HG02571 (cell line): Measurements from ENCODE around the gene TBC1D32.
"Not testable (repeated sequence)": the region's sequence is repeated elsewhere in the genome, so short reads cannot be mapped to it uniquely, and the experiment has no call there.

Source experiments
- ATAC-seq: cut with Tn5 transposase; IDR thresholded peaks from one replicate; pipeline ENCODE4 v1.9.1; 2021; ENCODE audit warnings: mild to moderate bottlenecking, moderate library complexity; ENCODE audit not compliant: unreplicated experiment

The TBC1D32 gene

DNA sequence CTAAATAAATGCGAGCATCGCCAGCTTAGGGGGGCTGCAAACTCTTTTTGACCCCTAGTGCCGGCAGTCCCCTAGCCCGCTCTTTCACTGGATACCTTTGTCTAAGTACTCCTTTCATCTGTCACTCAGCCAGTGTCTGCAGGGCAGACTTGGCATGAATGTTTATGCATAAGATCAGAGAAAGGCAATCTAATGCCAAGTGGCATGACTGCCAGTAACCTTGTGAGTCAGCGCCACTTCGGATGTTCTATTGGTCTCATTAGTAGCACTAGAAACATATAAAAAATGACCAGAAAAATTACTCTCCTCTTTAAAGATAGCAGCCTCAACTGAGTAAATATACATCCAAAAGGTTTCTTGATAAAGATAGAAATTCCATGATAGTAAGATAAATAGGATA lies 192.2 kb downstream of the TBC1D32 start:
- ATAC-seq, result no peak

DNA sequence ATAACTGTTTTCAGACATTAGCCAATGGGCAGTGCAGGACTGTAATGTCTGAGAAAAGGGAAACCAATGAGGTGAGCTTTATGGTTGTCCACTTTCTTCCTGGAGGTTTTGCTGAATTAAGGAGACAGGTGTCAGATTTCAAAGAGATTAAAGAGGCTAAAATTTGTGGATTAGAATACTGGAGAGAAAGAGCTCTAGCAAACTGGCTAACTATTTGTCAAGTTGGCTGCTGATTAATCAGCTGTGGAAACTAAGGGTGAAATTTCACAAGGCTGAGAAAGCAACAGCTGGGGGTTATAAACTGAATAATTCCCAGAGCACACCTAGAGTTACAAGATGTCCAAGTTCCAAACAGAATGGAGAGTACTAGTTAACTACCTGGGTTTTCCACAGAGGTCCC lies 198.9 kb downstream of the TBC1D32 start:
- no peak for ATAC-seq

DNA sequence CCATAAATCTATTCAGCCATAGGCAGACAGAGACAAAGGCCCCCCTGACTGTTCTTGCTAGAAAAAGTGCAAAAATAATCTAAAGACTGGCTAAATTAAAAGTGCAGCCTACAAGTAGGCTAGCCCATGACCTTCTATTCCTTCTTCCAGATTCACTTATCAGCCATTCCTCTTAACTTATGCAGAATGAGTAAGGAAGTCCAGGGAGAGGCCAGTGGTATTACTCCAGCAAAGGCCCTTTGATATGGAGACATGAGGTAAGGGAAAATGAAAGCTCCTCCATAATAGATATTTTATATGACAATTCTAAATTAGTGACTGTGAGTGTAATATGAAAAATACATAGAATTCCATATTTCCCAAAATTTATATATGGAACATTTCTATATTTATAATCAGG lies 199.4 kb downstream of the TBC1D32 start:
- no peak for ATAC-seq

DNA sequence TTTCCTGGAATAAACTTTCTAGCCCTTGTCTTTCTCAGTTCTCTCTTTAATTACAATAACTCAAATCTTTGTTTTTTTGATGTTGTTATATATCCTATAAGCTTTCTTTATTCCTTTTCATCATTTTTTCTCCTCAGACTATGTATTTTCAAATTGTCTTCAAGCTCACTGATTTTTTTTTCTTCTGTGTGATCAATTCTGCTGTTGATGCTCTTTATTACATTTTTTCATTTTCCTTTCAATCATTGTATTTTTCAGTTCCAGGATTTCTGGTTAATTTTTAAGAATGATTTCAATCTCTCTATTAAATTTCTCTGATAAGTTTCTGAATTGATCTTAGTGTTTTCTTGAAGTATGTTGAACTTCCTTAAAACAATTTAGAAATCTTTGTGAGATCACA lies 209.7 kb downstream of the TBC1D32 start:
- no peak for ATAC-seq

DNA sequence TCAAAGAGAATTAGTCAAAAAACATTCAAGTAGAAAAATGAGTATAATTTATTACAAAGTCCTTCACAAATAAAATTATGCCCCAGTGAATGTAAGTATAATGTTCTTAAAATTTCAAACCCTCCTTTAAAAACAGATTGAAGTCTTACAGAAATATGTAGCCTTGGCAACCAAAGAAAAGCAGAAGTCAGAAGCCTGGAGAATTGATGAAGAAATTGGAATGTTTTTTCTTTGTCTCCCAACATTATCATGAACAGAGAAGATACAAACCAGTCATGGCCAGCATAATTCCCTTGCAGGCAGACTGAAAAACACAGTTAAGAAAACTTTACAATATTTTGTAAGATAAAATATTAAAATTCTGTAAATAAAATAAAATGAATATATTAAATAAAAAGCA lies 221.9 kb downstream of the TBC1D32 start:
- ATAC-seq, result no peak

DNA sequence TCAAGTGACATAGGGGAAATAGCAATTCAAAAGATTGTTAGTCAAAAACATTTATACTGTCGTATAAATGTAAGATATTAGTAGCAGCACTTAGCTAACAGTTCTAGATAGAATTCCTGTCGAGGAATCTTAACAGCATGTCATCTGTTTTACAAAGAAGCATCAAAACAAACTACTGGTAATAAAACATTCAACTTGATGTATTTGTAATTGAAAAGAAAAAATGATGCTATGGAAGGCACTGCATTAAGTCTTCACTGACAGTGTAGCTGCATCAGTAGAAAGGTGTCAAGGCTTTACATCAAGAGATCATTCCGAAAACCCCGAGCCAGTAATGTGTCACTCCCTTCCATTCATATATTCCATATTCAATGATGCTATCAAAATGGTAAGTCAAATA lies 223.5 kb downstream of the TBC1D32 start:
- no peak for ATAC-seq

DNA sequence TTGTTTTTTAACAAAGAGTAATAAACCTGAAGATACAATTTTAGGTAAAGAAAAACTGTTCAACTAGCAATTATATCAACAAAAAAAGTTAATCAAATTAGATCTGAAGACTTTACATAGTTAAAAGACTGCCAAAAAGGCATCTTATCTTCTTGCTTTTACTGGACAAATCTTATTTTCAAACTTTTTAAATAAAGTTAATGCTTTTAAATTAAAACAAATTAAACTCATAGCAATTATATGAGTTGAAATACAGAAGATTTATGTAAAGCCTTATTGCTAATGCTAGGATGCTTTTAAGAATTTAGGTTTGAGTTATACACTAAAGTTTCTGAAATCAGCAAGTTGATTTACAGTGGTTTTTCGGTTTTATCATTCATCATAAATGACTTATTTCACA lies 227.3 kb downstream of the TBC1D32 start:
- no peak for ATAC-seq

DNA sequence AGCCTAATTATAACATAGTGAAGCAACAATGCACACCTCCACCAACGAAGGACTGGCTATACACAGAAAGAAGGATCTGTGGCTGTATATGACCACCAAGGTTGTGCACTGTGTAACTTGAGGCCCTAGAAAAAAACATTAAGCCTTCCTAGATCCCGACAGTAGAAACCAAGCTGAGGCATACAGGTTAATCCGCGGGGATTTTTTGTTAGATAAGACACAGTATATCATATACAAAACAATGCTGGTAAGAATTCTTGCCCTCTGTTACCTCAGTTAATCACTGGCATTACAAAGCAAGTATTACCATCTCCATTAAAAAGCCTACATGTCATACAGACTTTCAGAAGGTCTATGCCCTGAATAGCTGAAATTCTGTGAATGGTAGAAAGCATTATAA lies 228.8 kb downstream of the TBC1D32 start:
- no peak for ATAC-seq

DNA sequence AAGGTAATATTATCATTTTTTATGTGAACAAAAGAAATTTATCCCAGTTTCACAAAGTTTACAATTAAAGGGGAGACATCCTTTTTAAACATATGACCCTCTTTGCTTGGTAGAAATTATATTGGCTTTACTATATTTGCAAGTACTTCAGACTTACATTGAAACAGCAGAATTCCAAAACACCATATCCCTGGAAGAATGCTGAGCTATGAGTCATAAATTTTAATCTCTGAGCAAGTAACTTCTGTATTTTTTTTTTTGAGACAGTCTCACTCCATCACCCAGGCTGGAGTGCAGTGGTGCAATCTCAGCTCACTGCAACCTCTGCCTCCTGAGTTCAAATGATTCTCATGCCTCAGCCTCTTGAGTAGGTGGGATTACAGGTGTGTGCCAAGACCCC lies 240.4 kb downstream of the TBC1D32 start:
- no peak for ATAC-seq

DNA sequence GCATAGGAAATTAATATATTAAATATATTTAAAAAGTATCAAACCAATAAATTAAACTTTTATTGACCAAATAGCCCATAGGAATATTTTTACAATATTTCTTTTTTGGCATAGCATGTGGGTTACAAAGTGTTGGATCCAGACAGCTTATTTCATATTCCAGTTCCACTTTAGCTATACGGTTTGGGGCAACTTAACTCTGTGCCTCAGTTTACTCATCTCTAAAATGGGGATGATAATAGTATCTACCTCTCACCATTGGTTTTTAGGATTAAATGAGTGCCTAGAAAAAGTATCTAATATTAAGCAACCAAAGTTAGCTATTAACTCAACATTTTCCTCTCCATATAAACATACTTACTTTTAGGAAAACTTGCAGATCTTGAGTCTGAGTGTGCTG lies 243.8 kb downstream of the TBC1D32 start:
- no peak for ATAC-seq

DNA sequence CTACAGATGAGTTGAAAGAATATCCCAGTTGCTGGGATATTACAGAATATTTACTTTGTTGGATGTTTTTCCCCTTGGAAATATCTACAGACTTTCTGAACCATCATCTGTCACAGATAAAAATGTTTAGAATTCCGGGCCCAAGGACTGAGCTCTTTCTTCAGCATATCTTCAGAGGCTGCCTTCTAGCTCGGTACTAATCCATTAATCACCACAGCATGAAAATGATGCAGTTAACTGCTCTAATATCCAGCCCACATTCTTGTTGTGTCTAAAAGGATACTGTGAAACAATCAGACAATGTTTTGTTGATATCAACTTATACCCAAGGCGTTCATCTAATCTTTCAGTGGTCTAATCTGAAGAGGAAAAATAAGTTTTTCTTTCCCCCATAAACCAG lies 247.4 kb downstream of the TBC1D32 start:
- ATAC-seq, result no peak

DNA sequence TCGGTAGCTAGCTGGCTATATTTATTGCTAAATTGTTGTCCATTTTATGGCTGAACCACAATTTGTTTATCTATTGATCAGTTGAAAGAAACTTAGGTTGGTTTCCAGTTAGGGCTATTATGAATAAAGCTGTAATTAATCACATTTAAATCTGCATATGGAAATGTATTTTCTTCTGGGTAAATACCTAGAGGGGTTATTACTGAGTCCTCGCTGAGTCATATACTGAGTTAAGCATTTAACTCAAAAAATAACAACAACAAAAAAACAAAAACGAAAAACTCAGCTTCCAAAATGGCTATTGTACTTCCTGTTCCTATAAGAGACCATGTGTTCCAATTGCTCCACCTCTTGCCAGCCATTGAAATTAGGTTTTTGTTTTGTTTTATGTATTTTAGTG lies 258.2 kb downstream of the TBC1D32 start:
- ATAC-seq, result no peak

DNA sequence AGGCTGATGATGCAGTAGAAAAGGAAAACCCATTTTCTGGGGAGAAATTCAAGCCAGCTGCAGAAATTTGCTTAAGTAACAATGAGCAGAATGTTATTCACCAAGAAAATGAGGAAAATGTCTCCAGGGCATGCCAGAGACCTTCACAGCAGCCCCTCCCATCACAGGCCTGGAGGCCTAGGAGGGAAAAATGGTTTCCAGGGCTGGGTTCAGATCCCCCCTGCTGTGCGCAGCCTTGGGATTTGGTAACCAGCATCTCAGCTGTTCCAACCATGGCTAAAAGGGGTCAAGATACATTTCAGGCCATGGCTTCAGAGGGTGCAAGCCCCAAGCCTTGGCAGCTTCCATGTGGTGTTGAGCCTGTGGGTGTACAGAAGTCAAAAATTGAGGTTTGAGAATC lies 265.5 kb downstream of the TBC1D32 start:
- ATAC-seq, result not testable (repeated sequence)

DNA sequence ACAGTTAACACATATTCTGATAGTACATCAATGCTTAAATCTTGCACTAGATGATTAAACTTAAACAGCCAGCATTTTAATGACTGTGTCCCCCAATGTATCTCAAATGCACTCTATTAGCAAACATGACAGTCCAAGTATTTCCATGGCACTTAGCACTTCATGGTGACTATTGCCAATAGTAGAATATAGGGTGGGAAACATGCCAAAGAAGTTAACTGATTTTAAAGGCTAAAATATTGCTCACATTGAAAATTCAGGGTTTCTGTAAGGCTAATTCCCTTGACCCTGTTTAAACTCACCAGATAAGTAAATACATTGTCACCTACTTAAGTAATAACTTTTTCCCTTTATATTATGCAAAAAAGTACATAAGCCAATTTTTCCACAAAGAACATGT lies 266.9 kb downstream of the TBC1D32 start:
- ATAC-seq, result no peak

DNA sequence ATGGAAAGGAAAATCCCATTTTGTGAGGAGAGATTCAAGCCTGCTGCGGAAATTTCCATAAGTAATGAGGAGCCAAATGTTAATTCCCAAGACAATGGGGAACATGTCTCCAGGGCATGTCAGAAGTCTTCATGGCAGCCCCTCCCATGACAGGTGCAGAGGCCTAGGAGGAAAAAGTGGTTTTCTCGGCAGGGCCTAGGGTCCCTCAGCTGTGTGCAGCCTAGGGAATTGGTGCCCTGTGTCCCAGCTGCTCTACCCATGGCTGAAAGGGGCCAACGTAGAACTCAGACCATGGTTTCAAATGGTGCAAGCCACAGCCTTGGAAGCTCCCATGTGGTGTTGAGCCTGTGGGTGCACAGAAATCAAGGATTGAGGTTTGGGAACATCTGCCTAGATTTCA lies 269.9 kb downstream of the TBC1D32 start:
- ATAC-seq, result no peak

DNA sequence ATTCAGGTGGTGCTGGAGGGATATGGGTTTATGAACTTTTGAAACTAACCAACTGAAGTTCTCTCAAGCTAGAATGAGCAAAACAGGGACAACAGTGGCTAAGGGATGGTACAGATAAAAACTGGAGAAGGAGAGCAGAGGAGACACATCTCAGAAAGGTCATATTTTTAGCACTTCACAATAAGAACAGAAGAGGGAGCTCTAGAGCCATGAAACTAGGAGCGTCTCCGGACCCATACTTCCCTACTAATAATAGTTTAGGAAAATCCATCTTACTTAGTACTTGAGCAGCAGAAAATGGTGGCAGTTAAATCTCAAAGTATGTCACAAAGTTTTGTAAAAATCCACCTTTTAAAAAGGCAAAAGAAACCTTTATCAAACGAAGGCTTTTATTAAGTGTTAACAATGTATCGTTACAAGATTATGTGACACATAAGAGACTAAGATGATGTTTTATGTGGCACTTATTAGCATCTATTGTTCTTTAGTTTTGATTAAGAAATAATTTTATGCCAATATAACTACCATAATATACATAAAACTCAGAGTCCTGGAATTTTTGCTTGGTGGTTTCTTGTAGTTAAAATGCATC lies 278.6 kb downstream of the TBC1D32 start:
- ATAC-seq, result no peak

DNA sequence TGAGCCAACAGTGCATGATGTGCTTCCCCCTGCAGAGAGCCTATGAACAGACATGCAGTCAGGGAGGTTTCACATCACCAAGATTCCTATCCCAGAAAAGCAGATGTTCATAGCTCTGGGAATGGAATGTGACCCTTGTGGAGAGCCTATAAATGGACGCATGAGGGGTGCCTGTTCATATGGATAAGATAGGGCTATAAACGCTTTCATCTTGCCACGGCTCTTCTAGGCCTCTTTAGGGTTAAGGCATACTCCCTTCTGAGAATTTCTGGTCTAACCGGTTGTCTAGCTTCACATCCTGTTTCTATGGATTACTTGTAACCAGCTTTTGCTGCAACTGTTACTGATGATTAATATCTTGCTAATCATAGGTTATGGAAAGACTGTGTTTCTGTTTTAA lies 285.7 kb downstream of the TBC1D32 start:
- ATAC-seq, result not testable (repeated sequence)

DNA sequence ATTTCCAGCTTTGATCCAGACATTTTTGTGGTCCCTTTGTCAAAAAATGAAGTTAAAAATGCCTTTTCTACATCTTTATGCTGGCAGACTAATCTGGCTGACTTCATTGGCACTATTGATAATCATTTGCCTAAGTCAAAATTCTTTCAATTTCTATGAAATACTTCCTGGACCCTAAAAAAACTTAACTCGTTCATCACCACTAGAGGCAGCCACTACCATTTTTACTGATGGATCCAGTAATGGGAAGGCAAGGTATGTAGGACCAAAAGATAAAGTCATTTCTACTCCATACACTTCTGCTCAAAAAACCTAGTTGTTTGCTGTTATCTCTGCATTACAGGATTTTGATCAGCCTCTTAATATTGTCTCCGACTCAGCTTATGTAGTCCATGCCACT lies 289.4 kb downstream of the TBC1D32 start:
- not testable (repeated sequence) for ATAC-seq

DNA sequence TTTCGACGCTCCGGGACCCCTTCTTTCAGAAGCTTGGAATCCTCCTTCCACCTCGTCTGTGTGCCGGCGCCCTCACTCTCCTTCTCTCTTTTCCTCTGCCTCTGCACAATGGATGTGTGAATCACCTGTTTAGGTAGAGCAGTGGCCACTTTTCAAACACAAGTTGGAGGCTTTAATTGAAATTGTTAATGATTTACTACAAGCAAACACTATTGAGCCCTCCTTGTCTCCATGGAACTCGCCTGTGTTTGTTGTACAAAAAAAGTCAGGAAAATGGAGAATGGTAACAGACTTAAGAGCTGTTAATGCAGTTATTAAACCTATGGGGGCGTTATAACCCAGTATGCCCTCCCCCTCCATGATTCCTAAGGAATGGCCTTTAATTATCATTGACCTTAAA lies 290.6 kb downstream of the TBC1D32 start:
- ATAC-seq, result not testable (repeated sequence)

DNA sequence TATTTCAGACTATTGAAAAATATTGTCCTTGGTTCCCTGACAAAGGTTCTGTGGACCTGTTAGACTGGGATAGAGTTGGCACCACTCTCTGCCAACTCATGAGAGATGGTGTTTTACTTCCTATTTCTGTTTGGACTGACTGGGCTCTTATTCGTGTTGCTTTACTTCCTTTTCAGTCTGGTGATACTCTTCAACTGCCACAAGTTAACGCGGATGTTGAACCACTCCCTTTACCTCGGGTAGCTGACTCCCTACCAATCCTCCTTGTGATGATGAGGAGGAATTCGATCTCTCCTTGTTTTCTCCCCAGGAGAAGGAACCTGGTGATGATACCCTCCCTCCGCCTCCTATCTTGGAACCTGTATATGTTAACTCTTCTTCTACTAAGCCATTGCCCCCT lies 291.1 kb downstream of the TBC1D32 start:
- not testable (repeated sequence) for ATAC-seq

DNA sequence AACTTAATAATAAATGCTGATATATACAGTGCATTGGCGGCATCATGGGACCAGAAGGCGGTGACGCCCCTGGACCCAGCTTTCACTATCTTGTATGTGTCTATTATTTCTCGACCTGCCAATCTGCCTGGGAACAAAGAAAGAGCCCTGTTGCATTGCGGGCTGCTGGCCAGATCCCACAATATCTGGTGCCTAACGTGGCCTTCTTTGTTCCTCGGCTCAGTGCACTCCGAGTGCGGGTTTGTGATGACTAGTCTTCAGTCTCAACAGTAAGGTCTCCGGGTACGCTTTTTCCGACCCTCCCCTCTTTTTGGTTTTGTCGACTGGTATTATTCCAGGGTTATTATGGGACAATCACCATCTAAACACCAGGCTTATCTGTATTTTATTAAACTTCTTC lies 291.5 kb downstream of the TBC1D32 start:
- no peak for ATAC-seq

DNA sequence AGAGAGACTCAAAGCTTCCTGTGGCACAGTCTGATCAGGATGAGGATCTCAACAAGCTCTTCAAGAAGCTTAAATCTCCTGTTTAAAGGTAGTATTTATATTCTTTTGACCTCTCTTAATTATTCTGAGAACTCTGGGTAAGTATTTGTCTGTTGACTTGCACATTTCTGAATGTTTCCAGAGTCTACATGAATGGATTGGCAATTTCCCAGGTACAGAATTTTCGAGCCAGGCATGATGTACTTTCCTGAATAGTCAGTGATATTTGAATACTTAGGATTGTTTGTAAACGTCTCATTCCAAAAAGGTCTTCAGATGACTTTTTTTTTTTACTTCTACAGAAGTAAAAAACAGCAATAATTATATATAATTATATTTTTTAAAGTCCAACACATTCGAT lies 293.4 kb downstream of the TBC1D32 start:
- no peak for ATAC-seq

DNA sequence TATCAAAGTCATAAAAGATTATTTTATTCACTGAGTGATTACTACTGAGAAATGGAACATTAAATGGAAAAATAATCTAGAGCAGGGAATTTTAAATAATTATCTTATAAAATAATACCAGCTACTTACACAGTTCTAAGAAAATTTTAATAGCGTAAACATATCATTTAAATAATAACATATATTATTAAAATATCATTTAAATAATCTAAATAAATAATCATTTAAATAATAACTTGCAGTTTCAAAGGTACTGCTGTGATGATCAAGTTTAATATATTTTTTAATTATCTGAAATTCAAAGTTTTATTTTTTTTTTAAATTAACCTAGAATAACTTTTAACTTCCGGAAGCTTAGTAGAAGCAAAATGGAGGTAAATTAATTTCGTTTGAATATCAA lies 301.2 kb downstream of the TBC1D32 start:
- ATAC-seq, result no peak
